Stomach (tissue), 4 donors: ENCODE measurements around the gene ACTR10.

ENCODE experiments used
- CTCF ChIP-seq, 7 experiments: fragments of 450-650 bp in 4 of 7; fragments of 200-600 bp in 3 of 7; sonication (generic) in 3 of 7; IDR thresholded peaks; one replicate each; pipeline ENCODE4 v1.5.1; 2016 to 2019; ENCODE audit warnings: antibody characterized with exemption in 7 of 7, control low read depth in 2 of 7, mild to moderate bottlenecking in 1 of 7
- POLR2AphosphoS5 ChIP-seq, 3 donors: sonication (generic); formaldehyde crosslinking; IDR thresholded peaks; one replicate each; pipeline ENCODE4 v1.6.1; 2016; ENCODE audit warnings: antibody characterized with exemption in 3 of 3

GRCh38 chr14:58238252-58239243 is 38.6 kb downstream of the ACTR10 start:
- TF ChIP-seq CTCF (IDR thresholded peaks at IDR 0.05) (no peak), POLR2AphosphoS5 (IDR thresholded peaks at IDR 0.05) (no peak)
